ENCODE data around the gene FRYL.

FRYL gene

DNA sequence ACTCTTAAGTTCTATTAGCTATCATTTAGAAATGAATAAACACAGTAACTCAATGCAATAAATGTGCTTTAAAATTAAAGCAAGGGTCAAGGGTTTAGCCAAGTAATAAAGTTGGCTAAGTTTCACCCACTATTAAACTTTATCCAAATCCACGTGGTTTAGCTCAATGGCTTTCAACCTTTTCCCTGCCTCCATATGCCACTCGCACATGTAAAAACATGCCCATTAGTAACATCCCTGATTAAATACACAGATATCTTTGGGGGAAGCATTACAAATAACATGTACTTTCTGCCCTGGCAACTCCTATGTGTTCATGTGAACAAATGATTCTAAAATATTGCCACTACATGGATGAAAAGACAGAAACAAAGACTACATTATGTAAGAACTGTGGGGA lies 159.2 kb downstream of the FRYL start:
- TF ChIP-seq, protein P1, sequence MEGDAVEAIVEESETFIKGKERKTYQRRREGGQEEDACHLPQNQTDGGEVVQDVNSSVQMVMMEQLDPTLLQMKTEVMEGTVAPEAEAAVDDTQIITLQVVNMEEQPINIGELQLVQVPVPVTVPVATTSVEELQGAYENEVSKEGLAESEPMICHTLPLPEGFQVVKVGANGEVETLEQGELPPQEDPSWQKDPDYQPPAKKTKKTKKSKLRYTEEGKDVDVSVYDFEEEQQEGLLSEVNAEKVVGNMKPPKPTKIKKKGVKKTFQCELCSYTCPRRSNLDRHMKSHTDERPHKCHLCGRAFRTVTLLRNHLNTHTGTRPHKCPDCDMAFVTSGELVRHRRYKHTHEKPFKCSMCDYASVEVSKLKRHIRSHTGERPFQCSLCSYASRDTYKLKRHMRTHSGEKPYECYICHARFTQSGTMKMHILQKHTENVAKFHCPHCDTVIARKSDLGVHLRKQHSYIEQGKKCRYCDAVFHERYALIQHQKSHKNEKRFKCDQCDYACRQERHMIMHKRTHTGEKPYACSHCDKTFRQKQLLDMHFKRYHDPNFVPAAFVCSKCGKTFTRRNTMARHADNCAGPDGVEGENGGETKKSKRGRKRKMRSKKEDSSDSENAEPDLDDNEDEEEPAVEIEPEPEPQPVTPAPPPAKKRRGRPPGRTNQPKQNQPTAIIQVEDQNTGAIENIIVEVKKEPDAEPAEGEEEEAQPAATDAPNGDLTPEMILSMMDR (IDR thresholded peaks at IDR 0.05; ENCODE audit: insufficient read depth, low read length, poor library complexity, severe bottlenecking): no peak
- no peak for TF ChIP-seq EZH2phosphoT487 (conservative IDR thresholded peaks at IDR 0.05; ENCODE audit: low read length)
- Histone ChIP-seq H3K9me2 (replicated peaks; ENCODE audit: insufficient read depth, low read length) (no peaks in the 10 kb centered on the region), H3K4me3 (ENCODE audit: insufficient read depth, low read length, poor library complexity, severe bottlenecking) (no peak overlapping the region), H3K9me3 (ENCODE audit: insufficient read depth, low read length) (no peaks in the 10 kb centered on the region), H2AFZ (ENCODE audit: low read depth, low read length, severe bottlenecking) (no peak overlapping the region), H3K79me2 (ENCODE audit: insufficient read depth, low read length) (no peaks in the 10 kb centered on the region), H3F3A (ENCODE audit: insufficient read depth) (no peaks in the 10 kb centered on the region), H3K36me3 (ENCODE audit: low read length) (peaks cover 24% of the 10 kb centered on the region; the same call in 1 of the 2 replicates), H3K4me2 (ENCODE audit: low read depth, low read length, poor library complexity, severe bottlenecking) (no peak overlapping the region), H3K9ac (ENCODE audit: low read length) (no peak overlapping the region), H3K27ac (ENCODE audit: low read depth, low read length) (no peak overlapping the region), H3K27me3 (ENCODE audit: low read length) (no peaks in the 10 kb centered on the region), H4K20me1 (ENCODE audit: low read depth, low read length) (peaks cover under 1% of the 10 kb centered on the region; the same call in 1 of the 2 replicates)

DNA sequence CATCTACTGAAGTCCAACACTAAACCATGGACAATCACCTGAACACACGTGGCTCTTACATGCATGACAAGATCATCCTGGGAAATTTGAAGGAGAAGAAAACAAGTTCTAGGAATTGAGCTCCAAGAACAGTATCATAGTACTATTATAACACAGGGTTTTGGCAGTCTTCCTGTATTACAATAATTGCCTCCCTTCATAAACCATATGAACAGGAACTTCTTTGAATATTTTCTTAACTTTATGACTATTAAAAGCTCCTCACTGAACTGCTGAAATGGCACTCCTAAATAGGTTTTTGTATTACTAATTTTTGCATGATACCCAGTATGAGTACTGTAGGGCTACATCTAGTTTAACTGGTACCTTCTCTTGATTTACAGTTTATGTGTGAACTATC lies 160.0 kb downstream of the FRYL start:
- H3K9me3 ChIP-seq (ENCODE audit: insufficient read depth, low read length): no peaks in the 10 kb centered on the region
- TF ChIP-seq, protein P1 (IDR thresholded peaks at IDR 0.05; ENCODE audit: insufficient read depth, low read length, poor library complexity, severe bottlenecking): no peak
- no peak for TF ChIP-seq EZH2phosphoT487 (conservative IDR thresholded peaks at IDR 0.05; ENCODE audit: low read length)
- H3K4me2 ChIP-seq (ENCODE audit: low read depth, low read length, poor library complexity, severe bottlenecking): no peak overlapping the region
- H3K27me3 ChIP-seq (ENCODE audit: low read length): no peaks in the 10 kb centered on the region
- H2AFZ ChIP-seq (ENCODE audit: low read depth, low read length, severe bottlenecking): no peak overlapping the region
- H3K79me2 ChIP-seq (ENCODE audit: insufficient read depth, low read length): no peaks in the 10 kb centered on the region
- no peak overlapping the region for H3K9ac ChIP-seq (ENCODE audit: low read length)
- no peak overlapping the region for H3K4me3 ChIP-seq (ENCODE audit: insufficient read depth, low read length, poor library complexity, severe bottlenecking)
- H3K36me3 ChIP-seq (ENCODE audit: low read length): peaks cover 24% of the 10 kb centered on the region; the same call in 1 of the 2 replicates
- H3K27ac ChIP-seq (ENCODE audit: low read depth, low read length): no peak overlapping the region
- H4K20me1 ChIP-seq (ENCODE audit: low read depth, low read length): no peaks in the 10 kb centered on the region
- no peaks in the 10 kb centered on the region for H3K9me2 ChIP-seq (replicated peaks; ENCODE audit: insufficient read depth, low read length)
- no peaks in the 10 kb centered on the region for H3F3A ChIP-seq (ENCODE audit: insufficient read depth)

DNA sequence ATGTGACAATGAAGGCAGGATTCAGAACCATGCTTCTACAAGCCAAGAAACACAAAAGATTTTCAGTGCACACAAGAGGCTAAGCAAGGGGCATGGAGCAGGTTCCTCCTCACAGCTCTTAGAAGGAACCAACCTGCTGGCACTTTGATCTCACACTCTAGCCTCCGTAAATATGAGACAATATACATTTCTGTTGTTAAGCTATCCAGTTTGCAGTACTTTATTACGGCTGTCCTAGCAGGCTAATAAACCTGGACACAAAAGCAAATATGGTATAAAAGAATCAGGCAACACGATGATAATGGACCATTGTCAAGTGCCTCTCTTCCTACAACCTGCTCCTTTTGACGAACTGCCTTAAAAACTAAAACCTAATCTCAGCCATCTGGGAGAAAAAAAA lies 175.6 kb downstream of the FRYL start:
- Histone ChIP-seq H4K20me1 (ENCODE audit: low read depth, low read length) (no peaks in the 10 kb centered on the region), H3F3A (ENCODE audit: insufficient read depth) (no peaks in the 10 kb centered on the region), H3K27me3 (ENCODE audit: low read length) (no peaks in the 10 kb centered on the region), H3K27ac (ENCODE audit: low read depth, low read length) (no peak overlapping the region), H3K79me2 (ENCODE audit: insufficient read depth, low read length) (no peaks in the 10 kb centered on the region), H3K9ac (ENCODE audit: low read length) (no peak overlapping the region), H3K4me3 (ENCODE audit: insufficient read depth, low read length, poor library complexity, severe bottlenecking) (no peak overlapping the region), H2AFZ (ENCODE audit: low read depth, low read length, severe bottlenecking) (no peak overlapping the region), H3K4me2 (ENCODE audit: low read depth, low read length, poor library complexity, severe bottlenecking) (no peak overlapping the region), H3K36me3 (ENCODE audit: low read length) (peaks cover 14% of the 10 kb centered on the region; the same call in 1 of the 2 replicates), H3K9me3 (ENCODE audit: insufficient read depth, low read length) (no peaks in the 10 kb centered on the region), H3K9me2 (replicated peaks; ENCODE audit: insufficient read depth, low read length) (no peaks in the 10 kb centered on the region)
- TF ChIP-seq, protein P1 (IDR thresholded peaks at IDR 0.05; ENCODE audit: insufficient read depth, low read length, poor library complexity, severe bottlenecking): no peak
- TF ChIP-seq EZH2phosphoT487 (conservative IDR thresholded peaks at IDR 0.05; ENCODE audit: low read length): no peak

All from SU-DHL-6 (cell line).